GM10266 (cell line): ENCODE data around the gene GRID2.
A peak's percentile ranks its signal among the peaks of the same experiment; 100 is the strongest.

Experiments used
- DNase-seq: peaks from one replicate; pipeline ENCODE4 v3.0.0; 2012; ENCODE audit errors: extremely low spot score
- CTCF ChIP-seq: IDR thresholded peaks from 2 replicates; pipeline ENCODE4 v1.5.1; 2012; ENCODE audit warnings: mild to moderate bottlenecking, low read depth; ENCODE audit not compliant: control insufficient read depth, insufficient read depth; ENCODE audit errors: missing control alignments

The GRID2 gene

DNA sequence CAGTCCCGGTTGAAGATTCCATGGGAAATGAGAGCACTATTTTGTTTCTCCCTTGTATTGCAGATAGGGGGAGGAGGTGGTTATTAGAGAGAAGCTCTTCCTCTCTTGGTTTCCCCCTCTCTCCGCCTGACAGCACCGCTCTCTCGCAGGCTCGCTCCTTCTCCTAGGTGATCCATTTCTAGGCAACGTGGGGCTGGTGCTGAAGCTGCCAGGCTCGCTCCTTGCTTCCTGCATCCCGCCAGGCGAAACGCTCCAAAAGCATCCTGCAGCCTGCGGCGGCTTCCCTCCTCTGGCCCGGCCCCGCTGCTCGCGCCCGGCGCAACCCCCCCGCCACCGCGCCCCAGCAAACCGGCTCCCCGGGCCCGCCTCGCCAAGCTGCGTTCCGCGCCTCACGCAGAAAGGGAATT lies at the start of gene GRID2:
TSS of gene GRID2 (plus strand) at position 346 of the 407 bp plus-strand sequence.
- TF ChIP-seq CTCF = no peak
- peak; percentile 11 for DNase-seq

DNA sequence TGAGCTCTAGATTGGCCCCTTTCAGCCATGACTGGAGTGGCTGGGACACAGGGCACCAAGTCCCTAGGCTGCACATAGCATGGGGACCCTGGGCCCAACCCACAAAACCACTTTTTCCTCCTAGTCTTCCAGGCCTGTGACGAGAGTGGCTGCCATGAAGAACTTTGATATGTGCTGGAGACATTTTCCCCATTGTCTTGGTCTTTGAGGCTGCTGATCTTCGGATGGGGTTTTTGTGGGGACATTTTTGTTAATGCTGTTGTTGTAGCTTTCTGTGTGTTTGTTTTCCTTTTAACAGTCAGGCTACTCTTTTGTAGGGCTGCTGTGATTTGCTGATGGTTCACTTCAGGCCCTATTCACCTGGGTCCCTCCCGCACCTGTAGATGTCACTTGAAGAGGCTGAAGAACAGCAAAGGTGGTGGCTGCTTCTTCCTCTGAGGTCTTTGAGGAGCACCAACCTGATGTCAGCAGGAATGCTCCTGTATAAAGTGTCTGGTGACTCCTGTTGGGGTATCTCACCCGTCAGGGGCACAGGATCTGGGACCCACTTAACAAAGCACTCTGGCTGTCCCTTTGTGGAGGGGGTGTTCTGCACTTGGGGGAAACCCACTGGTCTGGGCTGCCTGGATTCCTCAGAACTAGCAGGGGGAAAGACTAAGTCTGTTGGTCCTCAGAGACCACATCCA lies 49.6 kb upstream of the GRID2 start:
- no peak for TF ChIP-seq CTCF
- DNase-seq = no peak

- no peak for TF ChIP-seq CTCF
- no peak for DNase-seq
These were observed 48.9 kb upstream of the GRID2 start for GRCh38 chr4:92254767-92255442.

DNA sequence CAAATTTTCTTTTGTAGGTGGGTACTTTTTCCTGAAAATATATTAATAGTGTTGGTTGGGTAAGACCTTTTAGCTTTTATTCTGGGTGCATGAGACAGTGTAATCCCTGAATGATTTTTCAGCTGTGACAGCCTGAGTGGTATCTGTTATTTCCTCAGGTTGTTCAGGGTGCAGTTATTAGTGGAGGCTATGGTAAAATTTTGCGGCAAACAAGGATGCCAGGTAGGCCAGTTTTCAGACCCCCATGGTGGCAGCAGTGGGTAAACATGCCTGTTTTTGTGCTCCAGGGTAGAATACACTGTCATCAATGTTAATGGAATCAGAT lies 47.9 kb upstream of the GRID2 start:
- no peak for DNase-seq
- TF ChIP-seq CTCF = no peak

- TF ChIP-seq CTCF = no peak
- no peak for DNase-seq
These were observed 45.6 kb upstream of the GRID2 start for GRCh38 chr4:92257931-92258857.

DNA sequence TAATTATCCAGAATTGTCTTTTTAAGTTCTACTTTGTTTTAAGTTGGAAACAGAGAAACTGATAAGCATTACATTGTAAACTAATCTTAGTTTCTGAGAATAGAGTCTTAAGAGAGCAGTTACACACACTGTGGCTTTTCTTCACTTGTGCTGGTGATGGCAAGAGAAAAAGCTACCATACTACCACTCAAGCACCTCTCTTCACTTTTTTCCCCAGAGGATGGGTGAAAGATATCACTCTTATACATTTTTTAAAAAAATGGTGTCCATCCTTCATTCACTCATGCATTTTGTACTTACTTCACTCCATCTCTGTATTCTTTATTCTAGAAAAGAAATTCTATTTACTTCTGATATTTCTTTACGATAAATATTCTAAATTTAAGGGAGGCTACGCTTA lies 42.5 kb upstream of the GRID2 start:
- no peak for TF ChIP-seq CTCF
- no peak for DNase-seq
